Vagina (tissue), 2 donors: Measurements from ENCODE around the gene NMNAT3.

Experiments used
- CTCF ChIP-seq, 3 experiments: fragments of 450-650 bp in 2 of 3; fragments of 200-600 bp in 1 of 3; sonication (generic) in 1 of 3; IDR thresholded peaks; one replicate each; pipeline ENCODE4 v1.5.1; 2017 to 2019; ENCODE audit warnings: antibody characterized with exemption in 3 of 3, mild to moderate bottlenecking in 2 of 3, moderate library complexity in 2 of 3
- POLR2A ChIP-seq, 2 donors: fragments of 450-650 bp; IDR thresholded peaks; one replicate each; pipeline ENCODE4 v1.6.1; 2017; ENCODE audit warnings: antibody characterized with exemption in 2 of 2, mild to moderate bottlenecking in 2 of 2, moderate library complexity in 2 of 2
- POLR2AphosphoS5 ChIP-seq, 2 donors: sonication (generic); formaldehyde crosslinking; IDR thresholded peaks; one replicate each; pipeline ENCODE4 v1.9.0; 2017; ENCODE audit warnings: antibody characterized with exemption in 2 of 2, mild to moderate bottlenecking in 2 of 2, low read depth in 1 of 2; ENCODE audit not compliant: insufficient read depth in 1 of 2

GRCh38 chr3:139620438-139620837 lies 57.3 kb downstream of the NMNAT3 start:
- no peak for TF ChIP-seq POLR2A (IDR thresholded peaks at IDR 0.05)
- TF ChIP-seq POLR2AphosphoS5 (IDR thresholded peaks at IDR 0.05; ENCODE audit: insufficient read depth in 1 of 2, low read depth in 1 of 2) = no peak
- TF ChIP-seq CTCF (IDR thresholded peaks at IDR 0.05) = no peak
